Astrocyte of the spinal cord (primary cell): Measurements from ENCODE around the gene TMEM255B.
"Not testable (repeated sequence)": the region's sequence is repeated elsewhere in the genome, so short reads cannot be mapped to it uniquely, and the experiment has no call there.

Source experiments
- DNase-seq: peaks from one replicate; pipeline ENCODE4 v3.0.0; 2011; ENCODE audit warnings: low read depth, low spot score
- H3K4me3 ChIP-seq: 2 replicates; pipeline ENCODE4 v1.5.1; 2011; ENCODE audit warnings: low read depth, mild to moderate bottlenecking, low read length, moderate library complexity
- in situ Hi-C: cut with HindIII; loops from 2 replicates; pipeline ENCODE4 v1.10.0; 2017; ENCODE audit warnings: low sequenced_read_pairs
- TF ChIP-seq, protein P1 (sequence below): IDR thresholded peaks from 2 replicates; pipeline ENCODE4 v1.5.1; 2012; ENCODE audit warnings: low read depth, mild to moderate bottlenecking, low read length, inconsistent platforms

The TMEM255B gene

GRCh38 chr13:113792886-113793717 is 34.1 kb downstream of the TMEM255B start:
- in situ Hi-C loops: no loop called here
- no peak overlapping the region for H3K4me3 ChIP-seq
- TF ChIP-seq, protein P1, sequence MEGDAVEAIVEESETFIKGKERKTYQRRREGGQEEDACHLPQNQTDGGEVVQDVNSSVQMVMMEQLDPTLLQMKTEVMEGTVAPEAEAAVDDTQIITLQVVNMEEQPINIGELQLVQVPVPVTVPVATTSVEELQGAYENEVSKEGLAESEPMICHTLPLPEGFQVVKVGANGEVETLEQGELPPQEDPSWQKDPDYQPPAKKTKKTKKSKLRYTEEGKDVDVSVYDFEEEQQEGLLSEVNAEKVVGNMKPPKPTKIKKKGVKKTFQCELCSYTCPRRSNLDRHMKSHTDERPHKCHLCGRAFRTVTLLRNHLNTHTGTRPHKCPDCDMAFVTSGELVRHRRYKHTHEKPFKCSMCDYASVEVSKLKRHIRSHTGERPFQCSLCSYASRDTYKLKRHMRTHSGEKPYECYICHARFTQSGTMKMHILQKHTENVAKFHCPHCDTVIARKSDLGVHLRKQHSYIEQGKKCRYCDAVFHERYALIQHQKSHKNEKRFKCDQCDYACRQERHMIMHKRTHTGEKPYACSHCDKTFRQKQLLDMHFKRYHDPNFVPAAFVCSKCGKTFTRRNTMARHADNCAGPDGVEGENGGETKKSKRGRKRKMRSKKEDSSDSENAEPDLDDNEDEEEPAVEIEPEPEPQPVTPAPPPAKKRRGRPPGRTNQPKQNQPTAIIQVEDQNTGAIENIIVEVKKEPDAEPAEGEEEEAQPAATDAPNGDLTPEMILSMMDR: no peak
- DNase-seq: no peak

GRCh38 chr13:113793718-113794085 is 34.7 kb downstream of the TMEM255B start:
- in situ Hi-C loops: no loop called here
- H3K4me3 ChIP-seq: no peak overlapping the region
- TF ChIP-seq, protein P1: no peak
- DNase-seq: no peak

- TF ChIP-seq, protein P1: no peak
- in situ Hi-C loops: no loop called here
- no peak overlapping the region for H3K4me3 ChIP-seq
- DNase-seq: no peak
These were observed 35.1 kb downstream of the TMEM255B start for GRCh38 chr13:113794086-113794485.

- TF ChIP-seq, protein P1: no peak
- no peak for DNase-seq
- H3K4me3 ChIP-seq: no peak overlapping the region
- in situ Hi-C loops: no loop called here
These were observed 35.7 kb downstream of the TMEM255B start for GRCh38 chr13:113794764-113795173.

DNA sequence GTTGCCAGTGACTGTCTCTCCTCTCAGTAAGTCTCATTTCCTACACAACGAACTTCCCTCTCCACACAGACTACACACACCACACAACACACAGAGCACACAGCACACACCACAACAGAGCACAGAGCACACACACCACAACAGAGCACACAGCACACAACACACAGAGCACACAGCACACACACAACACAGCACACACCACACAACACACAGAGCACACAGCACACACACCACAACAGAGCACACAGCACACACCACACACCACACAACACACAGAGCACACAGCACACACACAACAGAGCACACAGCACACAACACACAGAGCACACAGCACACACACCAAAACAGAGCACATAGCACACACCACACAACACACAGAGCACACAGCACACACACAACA is 36.3 kb downstream of the TMEM255B start:
- DNase-seq, in situ Hi-C loops, H3K4me3 ChIP-seq: not testable (repeated sequence)

DNA sequence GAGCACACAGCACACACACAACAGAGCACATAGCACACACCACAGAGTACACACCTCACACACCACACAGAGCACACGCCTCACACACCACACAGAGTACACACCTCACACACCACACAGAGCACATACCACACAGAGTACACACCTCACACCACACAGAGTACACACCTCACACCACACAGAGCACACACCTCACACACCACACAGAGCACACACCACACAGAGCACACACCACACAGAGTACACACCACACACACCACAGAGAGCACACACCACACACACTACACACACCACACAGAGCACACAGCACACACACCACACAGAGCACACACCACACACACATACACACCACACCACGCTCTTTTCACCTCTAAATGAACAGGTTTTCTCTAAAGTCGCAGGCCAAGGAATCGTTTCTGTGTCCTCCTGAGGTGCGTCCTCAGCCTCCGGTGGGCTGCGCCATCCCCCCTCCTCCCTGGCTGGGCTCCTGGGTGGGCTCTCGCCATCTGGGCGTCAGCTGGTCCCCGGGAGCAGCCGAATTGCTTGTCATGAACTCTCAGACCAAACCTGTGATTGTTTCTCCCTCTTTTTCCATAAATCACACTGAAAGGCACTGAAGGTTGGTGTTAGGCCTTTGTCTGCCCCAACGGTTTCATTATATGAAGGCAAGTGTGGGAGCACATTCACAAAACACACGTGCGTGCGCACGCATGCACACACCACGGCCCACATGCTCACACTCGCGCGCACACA is 37.4 kb downstream of the TMEM255B start:
- TF ChIP-seq, protein P1: no peak
- no peak overlapping the region for H3K4me3 ChIP-seq
- DNase-seq: no peak
- in situ Hi-C loops: no loop called here
